Smooth muscle cell (in vitro differentiated cells): Measurements from ENCODE around the gene UMAD1. TPM values are rescaled to one million over a fixed set of nuclear protein-coding genes. Genes with fewer than 3 reads are reported as not detected.
A peak's percentile ranks its signal among the peaks of the same experiment; 100 is the strongest.

Experiments
- DNase-seq: peaks from one replicate; lab custom pipeline; 2025; ENCODE audit not compliant: unreplicated experiment; lab: John Stamatoyannopoulos, UW
- H2AFZ ChIP-seq: fragments of 200-600 bp; sonication (generic); 2 replicates; pipeline ENCODE4 v1.6.0; 2016; ENCODE audit warnings: antibody characterized with exemption, low read depth, mild to moderate bottlenecking
- H3F3A ChIP-seq: fragments of 200-600 bp; sonication (generic); 2 replicates; pipeline ENCODE4 v1.6.0; 2017; ENCODE audit warnings: antibody characterized with exemption, low read depth
- H3K27ac ChIP-seq: fragments of 200-600 bp; sonication (generic); 2 replicates; pipeline ENCODE4 v1.5.1; 2016; ENCODE audit warnings: low read depth, mild to moderate bottlenecking
- H3K27me3 ChIP-seq: fragments of 200-600 bp; sonication (generic); 2 replicates; pipeline ENCODE4 v1.6.1; 2016; ENCODE audit warnings: low read depth, mild to moderate bottlenecking
- H3K36me3 ChIP-seq: fragments of 200-600 bp; sonication (generic); 2 replicates; pipeline ENCODE4 v1.5.1; 2016; ENCODE audit warnings: low read depth
- H3K4me1 ChIP-seq: fragments of 200-600 bp; sonication (generic); 2 replicates; pipeline ENCODE4 v1.5.1; 2016; ENCODE audit warnings: low read depth
- H3K4me2 ChIP-seq: fragments of 200-600 bp; sonication (generic); 2 replicates; pipeline ENCODE4 v1.6.0; 2016; ENCODE audit warnings: mild to moderate bottlenecking
- H3K4me3 ChIP-seq: fragments of 200-600 bp; sonication (generic); 2 replicates; pipeline ENCODE4 v1.5.1; 2016; ENCODE audit warnings: mild to moderate bottlenecking
- H3K79me2 ChIP-seq: fragments of 200-600 bp; sonication (generic); 2 replicates; pipeline ENCODE4 v1.6.0; 2016; ENCODE audit warnings: low read depth, mild to moderate bottlenecking
- H3K9ac ChIP-seq: fragments of 200-600 bp; sonication (generic); 2 replicates; pipeline ENCODE4 v1.6.0; 2016; ENCODE audit warnings: low read depth
- H3K9me3 ChIP-seq: fragments of 200-600 bp; sonication (generic); replicated peaks from 2 replicates; pipeline ENCODE4 v1.5.1; 2016; ENCODE audit warnings: low read depth
- H4K20me1 ChIP-seq: fragments of 200-600 bp; sonication (generic); 2 replicates; pipeline ENCODE4 v1.6.0; 2016; ENCODE audit warnings: low read depth
- CTCF ChIP-seq: fragments of 200-600 bp; sonication (generic); IDR thresholded peaks from 2 replicates; pipeline ENCODE4 v1.5.1; 2017; ENCODE audit warnings: borderline replicate concordance, mild to moderate bottlenecking, antibody characterized with exemption; ENCODE audit not compliant: insufficient read depth, poor library complexity, severe bottlenecking
- WGBS: methylation state at CpG from one replicate; pipeline ENCODE4 v1.1.7; 2016; ENCODE audit warnings: low lambda C conversion rate; 5-methylcytosine and 5-hydroxymethylcytosine counted together
- polyA plus RNA-seq: library from polyadenylated mRNA; unstranded; fragments of >200 nt; fragmentation: Nextera tagmentation; extraction: Ambion mirVana; gene quantifications from 2 replicates; pipeline ENCODE4 v1.2.1, GENCODE V29; 2016
- total RNA-seq: library from RNA; depleted of rRNA; stranded (reverse); fragments of >200 nt; gene quantifications from 2 replicates; pipeline ENCODE4 v1.2.3, GENCODE V29; 2014

The UMAD1 gene
- total and polyA plus RNA-seq, 2 experiments from 2014 or later = 13.7 to 24.3 TPM

GRCh38 chr7:7773334-7774309 is 133.1 kb downstream of the UMAD1 start:
- 93% methylated on average over 3 of the region's 3 CpGs for WGBS
- Histone ChIP-seq H3K9ac (no peak overlapping the region), H2AFZ (no peak overlapping the region), H3K27ac (no peak overlapping the region), H3F3A (no peaks in the 10 kb centered on the region), H3K79me2 (no peaks in the 10 kb centered on the region), H3K36me3 (no peaks in the 10 kb centered on the region), H3K9me3 (no peaks in the 10 kb centered on the region), H3K4me2 (peak overlapping the region; percentile 78), H4K20me1 (no peaks in the 10 kb centered on the region), H3K4me3 (no peak overlapping the region), H3K27me3 (no peaks in the 10 kb centered on the region), H3K4me1 (peaks cover 7% of the 10 kb centered on the region)
- DNase-seq = no peak
- TF ChIP-seq CTCF = no peak

- TF ChIP-seq CTCF = no peak
- Histone ChIP-seq H3K27me3 (no peaks in the 10 kb centered on the region), H3F3A (no peaks in the 10 kb centered on the region), H3K4me1 (no peaks in the 10 kb centered on the region), H3K36me3 (no peaks in the 10 kb centered on the region), H2AFZ (no peak overlapping the region), H3K9me3 (no peaks in the 10 kb centered on the region), H3K9ac (no peak overlapping the region), H3K27ac (no peak overlapping the region), H3K4me2 (no peak overlapping the region), H4K20me1 (no peaks in the 10 kb centered on the region), H3K79me2 (no peaks in the 10 kb centered on the region), H3K4me3 (no peak overlapping the region)
- no peak for DNase-seq
- WGBS = 95% methylated on average over 1 of the region's 1 CpG
Observed at GRCh38 chr7:7779888-7780287, 139.3 kb downstream of the UMAD1 start.

GRCh38 chr7:7783001-7783400 is 142.4 kb downstream of the UMAD1 start:
- H3K9ac ChIP-seq = no peak overlapping the region
- H3K27ac ChIP-seq = no peak overlapping the region
- H3K27me3 ChIP-seq = no peaks in the 10 kb centered on the region
- TF ChIP-seq CTCF = no peak
- no peak overlapping the region for H2AFZ ChIP-seq
- H4K20me1 ChIP-seq = no peaks in the 10 kb centered on the region
- H3F3A ChIP-seq = no peaks in the 10 kb centered on the region
- H3K79me2 ChIP-seq = no peaks in the 10 kb centered on the region
- no peaks in the 10 kb centered on the region for H3K9me3 ChIP-seq
- no peak overlapping the region for H3K4me3 ChIP-seq
- no peaks in the 10 kb centered on the region for H3K4me1 ChIP-seq
- DNase-seq = no peak
- H3K36me3 ChIP-seq = no peaks in the 10 kb centered on the region
- H3K4me2 ChIP-seq = no peak overlapping the region
- 80% methylated on average over 1 of the region's 1 CpG for WGBS
